GM19468 (cell line): ENCODE data around the gene FAM50B.

Source experiments
- ATAC-seq: cut with Tn5 transposase; IDR thresholded peaks from one replicate; pipeline ENCODE4 v1.9.1; 2021; ENCODE audit warnings: mild to moderate bottlenecking, moderate library complexity, moderate number of reproducible peaks; ENCODE audit not compliant: unreplicated experiment; ENCODE audit errors: extremely low read depth

The FAM50B gene

GRCh38 chr6:3869632-3870527, 20.7 kb downstream of the FAM50B start:
- ATAC-seq, result no peak

- no peak for ATAC-seq
Measured at GRCh38 chr6:3870528-3870925, 21.4 kb downstream of the FAM50B start.

DNA sequence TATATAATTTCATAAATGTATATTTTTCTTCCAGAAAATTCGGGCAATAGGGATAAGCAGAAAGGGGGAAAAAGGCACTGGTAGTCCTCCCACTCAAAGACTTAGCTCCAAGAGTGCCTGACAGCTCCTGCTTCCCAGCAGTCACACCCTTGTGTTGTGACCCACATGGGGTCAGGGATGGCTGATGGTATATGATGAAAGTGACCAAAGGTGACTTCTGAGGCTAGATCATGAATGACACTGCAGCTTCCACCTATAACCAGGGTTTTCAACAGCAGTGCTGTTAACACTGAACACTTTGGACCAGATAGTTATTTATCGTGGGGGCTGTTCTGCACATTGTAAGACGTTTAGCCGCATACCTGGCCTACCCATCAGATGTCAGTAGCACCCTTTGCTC, 22.3 kb downstream of the FAM50B start:
- no peak for ATAC-seq

- ATAC-seq, result no peak
Measured at GRCh38 chr6:3871939-3872338, 22.8 kb downstream of the FAM50B start.

DNA sequence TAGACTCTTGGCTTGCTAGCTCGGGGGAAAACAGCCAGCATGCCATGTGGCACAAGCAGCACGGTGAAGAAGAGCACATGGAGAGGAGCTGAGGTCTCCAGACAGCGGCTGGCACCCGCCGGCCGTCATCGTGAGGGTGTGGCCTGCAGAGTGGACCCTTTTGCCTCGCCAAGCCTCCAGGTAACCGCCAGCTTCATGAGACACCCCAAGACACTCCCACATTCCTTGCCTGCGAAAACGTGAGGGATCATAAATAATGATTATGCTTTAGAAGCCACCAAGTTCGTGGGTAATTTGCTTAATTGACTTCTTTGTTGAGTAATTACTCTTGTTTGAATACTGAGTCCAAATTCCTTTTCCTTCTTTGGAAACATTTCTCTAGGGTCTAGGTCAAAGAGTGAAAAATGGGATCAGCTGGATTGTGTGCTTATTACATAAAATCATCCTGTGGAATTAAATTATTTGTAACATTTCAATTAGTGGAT, 23.2 kb downstream of the FAM50B start:
- no peak for ATAC-seq

GRCh38 chr6:3873051-3873450, 23.9 kb downstream of the FAM50B start:
- ATAC-seq, result no peak

- ATAC-seq, result no peak
Measured at GRCh38 chr6:3874069-3874468, 24.9 kb downstream of the FAM50B start.

DNA sequence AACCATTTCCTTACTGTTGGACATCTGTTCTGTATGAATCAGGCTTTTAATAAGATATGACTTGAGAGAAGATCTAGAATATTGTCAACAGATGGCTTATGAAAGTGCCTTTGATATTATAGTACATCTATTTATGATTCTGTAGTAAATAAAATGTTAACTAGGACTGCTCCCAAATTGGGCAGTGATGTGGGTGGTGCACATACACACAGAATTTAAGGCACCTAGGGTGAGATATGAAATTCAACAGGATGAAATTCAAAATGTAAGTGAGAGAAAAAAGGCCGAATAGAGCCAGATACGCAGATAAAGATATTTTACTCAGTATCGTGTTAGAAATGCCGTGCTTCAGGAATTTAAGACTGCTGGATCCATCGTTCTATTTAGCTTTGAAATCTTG, 26.3 kb downstream of the FAM50B start:
- no peak for ATAC-seq

DNA sequence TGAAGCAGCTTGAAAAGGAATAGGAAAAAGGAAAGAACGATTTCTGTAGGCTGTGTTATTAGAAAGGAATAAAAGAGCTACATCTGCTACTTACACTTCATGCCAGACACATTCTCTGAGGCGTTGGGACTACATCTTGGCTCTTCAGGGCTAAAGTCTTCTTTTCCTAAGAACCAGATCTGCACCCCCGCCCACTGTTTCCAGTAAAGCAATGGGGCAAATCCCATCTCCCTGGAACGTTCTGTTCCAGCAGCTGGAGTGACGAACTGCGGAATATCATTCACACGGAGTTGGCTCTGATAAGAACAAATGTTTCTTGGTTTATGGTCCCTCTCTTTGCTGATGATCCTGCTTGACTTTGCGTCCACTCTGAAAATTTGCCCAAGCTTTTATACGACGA, 26.9 kb downstream of the FAM50B start:
- ATAC-seq, result no peak

DNA sequence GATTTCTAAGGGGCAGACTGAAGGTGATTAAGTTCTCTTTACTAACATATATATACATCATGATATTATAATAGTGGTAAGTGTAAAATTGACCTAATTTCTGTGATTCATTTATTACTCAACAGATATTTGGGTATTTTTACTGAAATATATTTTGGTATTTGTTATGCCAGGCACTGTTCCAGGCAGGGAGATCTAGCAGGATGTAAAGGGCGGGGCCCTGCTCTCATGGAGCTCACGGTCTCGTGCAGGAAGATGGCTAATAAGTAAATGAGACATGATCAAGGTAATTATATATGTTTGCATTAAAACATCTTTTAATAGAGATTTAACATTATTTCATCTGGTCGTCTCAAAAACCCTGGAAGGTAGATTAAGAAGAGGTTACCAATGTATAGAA, 27.7 kb downstream of the FAM50B start:
- ATAC-seq, result no peak

- ATAC-seq, result no peak
Measured at GRCh38 chr6:3878048-3878666, 29.0 kb downstream of the FAM50B start.

- ATAC-seq, result no peak
Measured at GRCh38 chr6:3879194-3879952, 30.2 kb downstream of the FAM50B start.

- ATAC-seq, result no peak
Measured at GRCh38 chr6:3881711-3882421, 32.7 kb downstream of the FAM50B start.

DNA sequence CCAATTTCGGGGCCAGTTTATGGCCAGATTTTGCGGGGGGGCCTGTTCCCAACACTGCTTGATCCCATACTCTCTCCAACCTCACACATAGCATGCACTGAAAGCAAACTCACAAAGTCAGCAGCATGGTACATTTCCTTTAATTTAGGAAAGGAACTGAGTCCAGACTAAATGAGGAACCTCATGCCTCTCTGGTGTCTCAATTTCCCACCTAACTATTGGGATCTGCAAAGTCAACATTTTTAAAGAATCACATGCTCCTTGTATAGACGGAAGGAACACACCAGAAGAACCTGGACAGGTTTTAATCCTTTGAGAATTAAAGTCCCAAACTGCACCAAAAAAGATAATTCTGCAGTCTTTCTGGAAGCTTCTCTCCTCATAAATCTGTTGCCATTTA, 33.3 kb downstream of the FAM50B start:
- ATAC-seq, result no peak

- ATAC-seq, result no peak
Measured at GRCh38 chr6:3882866-3883265, 33.7 kb downstream of the FAM50B start.

GRCh38 chr6:3884007-3884745, 35.0 kb downstream of the FAM50B start:
- no peak for ATAC-seq

- no peak for ATAC-seq
Measured at GRCh38 chr6:3885262-3886036, 36.3 kb downstream of the FAM50B start.

DNA sequence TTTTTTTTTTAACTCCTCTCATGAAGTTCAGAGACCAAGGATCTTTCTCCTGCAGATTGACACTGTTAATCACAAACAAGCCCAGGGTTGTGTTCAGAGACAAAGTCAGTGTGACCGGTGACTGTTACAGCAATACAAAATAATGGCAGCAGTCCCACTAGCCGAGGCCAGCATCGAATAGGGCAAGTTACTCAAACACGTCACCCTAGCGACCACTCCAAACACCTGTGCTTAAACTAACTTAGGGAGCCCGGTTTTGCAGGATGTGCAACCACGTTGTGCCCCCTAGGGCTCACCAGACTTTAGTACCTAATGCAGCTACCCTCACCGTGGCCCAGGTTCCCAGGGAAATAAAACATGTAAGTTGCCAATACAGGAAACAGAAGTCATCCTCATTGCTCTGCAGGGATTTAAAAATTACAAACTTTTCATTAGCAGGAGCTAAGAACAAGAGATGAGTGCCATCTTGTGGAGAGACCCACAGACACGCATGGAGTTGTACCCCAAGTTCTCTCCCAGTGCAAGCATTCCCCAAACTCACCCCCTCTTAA, 38.1 kb downstream of the FAM50B start:
- ATAC-seq, result no peak
